H1 (cell line): ENCODE measurements around the gene PML. TPM values are rescaled to one million over a fixed set of nuclear protein-coding genes. Genes with fewer than 3 reads are reported as not detected.

ENCODE experiments used
- ASH2L ChIP-seq: fragments of 200-600, 300-600 bp; sonication (generic); IDR thresholded peaks from one replicate; pipeline ENCODE4 v1.7.1; 2017; ENCODE audit warnings: low read length
- CBX8 ChIP-seq: fragments of 300-800, 300-1000 bp; sonication (generic); IDR thresholded peaks from 2 replicates; pipeline ENCODE4 v1.7.1; 2016; ENCODE audit warnings: low read depth, low read length, borderline replicate concordance
- RBBP5 ChIP-seq: IDR thresholded peaks from 2 replicates; pipeline ENCODE4 v1.7.1; 2012; ENCODE audit warnings: low read depth, mild to moderate bottlenecking, inconsistent platforms, low read length, moderate library complexity, borderline replicate concordance
- RNF2 ChIP-seq: fragments of 200-900, 300-1000 bp; sonication (generic); IDR thresholded peaks from 2 replicates; pipeline ENCODE4 v1.7.1; 2016; ENCODE audit warnings: borderline replicate concordance, low read depth, mild to moderate bottlenecking, antibody characterized with exemption, low read length; ENCODE audit not compliant: poor library complexity, severe bottlenecking; ENCODE audit errors: missing control alignments
- SIN3A ChIP-seq, 2 experiments: IDR thresholded peaks in 1 of 2; conservative IDR thresholded peaks in 1 of 2; 2 replicates each; pipeline ENCODE4 v1.6.1; 2011 to 2012; ENCODE audit warnings: low read length in 2 of 2, improper control_type of control experiment in 1 of 2, low read depth in 1 of 2, mild to moderate bottlenecking in 1 of 2
- SP1 ChIP-seq: IDR thresholded peaks from 2 replicates; pipeline ENCODE4 v1.6.1; 2011; ENCODE audit warnings: low read depth, low read length
- SRF ChIP-seq: IDR thresholded peaks from 2 replicates; pipeline ENCODE4 v1.6.1; 2011; ENCODE audit warnings: mild to moderate bottlenecking, low read depth, low read length, moderate library complexity
- SUZ12 ChIP-seq: fragments of 200-600 bp; sonication (generic); IDR thresholded peaks from 2 replicates; pipeline ENCODE4 v1.6.1; 2012; ENCODE audit warnings: mild to moderate bottlenecking, inconsistent platforms, low read length, moderate library complexity, mixed read lengths
- polyA plus RNA-seq, 7 experiments: library from polyadenylated mRNA; depleted of rRNA in 3 of 7; stranded (reverse) in 5 of 7; unstranded in 2 of 7; fragments of >200 nt in 5 of 7; fragments of 200-250 nt in 2 of 7; gene quantifications; 1 replicate in 5 of 7; 2 replicates in 1 of 7; 4 replicates in 1 of 7; pipeline versions ENCODE4 v1.2.1 to v1.2.3, GENCODE V29; 2011 to 2013; ENCODE audit warnings: missing spikeins in 2 of 7, mixed read lengths in 2 of 7
- total RNA-seq: library from RNA; stranded (reverse); fragmentation: NEBNext Ultra II Directional; extraction: Animal tissue kit (Norgen Biotek cat#: 25700); gene quantifications from 2 replicates; pipeline ENCODE4 v1.2.1, GENCODE V29; 2021

Gene PML
- total and polyA plus RNA-seq, 2 of the 8 experiments (the other 6 are each of a cell fraction or from before 2014, with no cell fraction given) = 14.9 to 30.3 TPM

DNA sequence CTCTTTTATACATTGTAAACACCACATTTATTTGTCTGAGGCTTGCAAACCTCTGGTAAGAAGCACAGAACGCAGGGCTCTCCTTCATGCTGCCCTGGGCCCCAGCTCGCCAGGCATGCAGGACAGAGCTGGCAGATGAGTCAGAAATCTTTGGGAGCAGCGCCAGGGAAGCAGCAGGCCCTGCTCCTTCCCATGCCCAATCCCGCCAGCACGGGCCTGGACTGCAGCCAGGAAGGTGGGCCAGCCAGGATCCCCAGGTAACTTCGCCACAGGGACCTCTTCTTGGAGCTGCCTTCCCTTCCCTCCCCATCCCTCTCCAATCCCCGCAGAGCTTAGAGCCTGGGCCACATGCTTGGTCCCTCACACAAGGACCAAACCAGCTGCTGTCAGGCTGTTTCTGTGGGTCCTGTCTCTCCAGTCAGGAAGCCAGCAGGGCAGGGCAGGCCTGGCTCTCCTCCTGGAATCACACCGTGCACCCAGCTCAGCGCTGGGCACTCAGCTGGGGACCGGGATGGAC lies 11.2 kb upstream of the PML start (continued):
- TF ChIP-seq SUZ12 (no peak), ASH2L (no peak), RNF2 (no peak), SIN3A (conservative IDR thresholded peaks at IDR 0.05 in 1 of 2, IDR thresholded peaks at IDR 0.05 in 1 of 2; ENCODE audit: low read depth in 1 of 2, low read length in 2 of 2) (no peak), SP1 (no peak), RBBP5 (no peak), CBX8 (no peak), SRF (no peak)
